IPS-18c (cell line): ENCODE data around the gene PFDN5.

Experiments used
- H3K4me3 ChIP-seq: 2 replicates; pipeline ENCODE4 v1.7.0; 2013; ENCODE audit warnings: low read depth, mild to moderate bottlenecking, low read length, moderate library complexity; ENCODE audit not compliant: insufficient read depth
- H3K9me3 ChIP-seq: one replicate; pipeline ENCODE4 v1.6.1; 2013; ENCODE audit warnings: mild to moderate bottlenecking, low read length, moderate library complexity; ENCODE audit not compliant: control insufficient read depth, insufficient read depth

PFDN5 gene

DNA sequence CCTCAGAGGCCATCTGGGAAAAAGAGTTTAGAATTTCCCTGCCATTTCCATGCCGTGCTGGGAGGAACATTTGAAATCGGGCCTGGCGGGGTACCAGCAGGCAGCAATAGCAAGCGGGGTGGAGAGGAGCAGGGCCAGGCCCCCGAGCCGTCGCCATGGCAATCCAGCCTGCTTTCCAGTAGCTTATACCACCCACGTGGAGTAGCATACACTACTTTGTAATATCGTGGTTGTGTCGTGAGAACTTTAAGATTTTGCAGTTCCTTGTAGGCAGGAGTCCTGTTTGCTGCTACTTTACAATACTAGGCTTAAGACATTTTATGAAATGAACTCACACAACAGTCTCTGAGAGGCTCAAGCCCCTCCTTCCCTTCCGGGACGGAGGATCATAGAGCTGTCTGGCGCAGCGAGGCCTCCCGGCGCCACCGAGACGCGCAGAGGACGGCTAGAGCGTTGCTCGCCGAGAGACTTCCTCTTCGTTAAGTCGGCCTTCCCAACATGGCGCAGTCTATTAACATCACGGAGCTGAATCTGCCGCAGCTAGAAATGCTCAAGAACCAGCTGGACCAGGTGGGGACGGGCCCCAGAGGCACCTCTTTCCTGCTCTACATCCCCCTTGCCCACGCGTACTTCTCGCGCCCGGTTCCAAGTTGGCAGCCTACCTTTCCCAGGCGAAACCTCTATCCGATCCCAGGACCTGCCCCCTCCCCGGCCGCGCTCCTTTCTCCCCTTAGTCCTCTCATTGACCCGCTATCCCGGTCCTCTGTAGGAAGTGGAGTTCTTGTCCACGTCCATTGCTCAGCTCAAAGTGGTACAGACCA lies at the start of gene PFDN5:
Gene PFDN5 (plus strand): TSS at position 473 of the 821 bp plus-strand sequence. CDS start 26 bp downstream, at position 499.
- Histone ChIP-seq H3K9me3 (no peaks in the 10 kb centered on the region), H3K4me3 (peak within 1 kb of the TSS; percentile 66)

DNA sequence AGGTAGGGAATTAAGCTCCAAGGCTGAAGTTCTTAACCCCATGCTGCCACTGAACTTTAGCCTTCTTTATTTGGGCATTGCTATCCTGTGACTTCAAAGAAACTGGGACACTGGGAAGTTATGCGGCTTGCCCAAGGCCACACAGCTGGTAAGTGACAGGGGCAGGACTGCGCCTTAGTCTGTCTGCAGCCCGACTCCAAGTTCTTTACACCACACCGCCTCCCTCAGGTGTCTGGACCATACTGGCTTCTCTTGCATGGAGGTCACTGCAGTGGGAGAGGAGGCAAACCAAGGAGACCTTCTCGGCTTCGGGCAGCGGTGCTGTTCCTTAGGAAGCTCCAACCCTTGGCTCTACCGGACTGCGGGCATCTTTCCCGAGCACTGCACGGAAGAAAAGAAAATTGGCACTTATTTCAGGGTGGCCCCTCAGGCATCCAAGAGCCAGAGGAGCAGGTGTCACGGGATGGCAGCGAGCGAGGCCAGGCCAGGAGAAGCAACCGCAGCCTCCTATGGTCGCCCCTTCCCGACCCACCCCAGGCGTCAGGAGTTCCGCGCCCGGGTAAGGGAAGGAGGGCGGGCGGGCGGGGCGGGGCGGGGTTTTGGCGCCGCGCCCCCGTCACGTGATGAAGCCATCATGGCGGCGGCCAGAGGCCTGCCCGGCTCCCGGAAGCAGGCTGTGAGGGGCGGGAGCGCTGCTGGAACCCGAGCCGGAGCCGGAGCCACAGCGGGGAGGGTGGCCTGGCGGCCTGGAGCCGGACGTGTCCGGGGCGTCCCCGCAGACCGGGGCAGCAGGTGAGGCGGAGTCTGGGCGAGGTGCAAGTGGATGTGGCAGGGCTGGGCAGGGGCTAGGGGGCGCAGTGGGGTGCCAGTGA lies 43.6 kb upstream of the PFDN5 start:
- H3K9me3 ChIP-seq, result no peaks in the 10 kb centered on the region
- H3K4me3 ChIP-seq, result peak overlapping the region; percentile 75

DNA sequence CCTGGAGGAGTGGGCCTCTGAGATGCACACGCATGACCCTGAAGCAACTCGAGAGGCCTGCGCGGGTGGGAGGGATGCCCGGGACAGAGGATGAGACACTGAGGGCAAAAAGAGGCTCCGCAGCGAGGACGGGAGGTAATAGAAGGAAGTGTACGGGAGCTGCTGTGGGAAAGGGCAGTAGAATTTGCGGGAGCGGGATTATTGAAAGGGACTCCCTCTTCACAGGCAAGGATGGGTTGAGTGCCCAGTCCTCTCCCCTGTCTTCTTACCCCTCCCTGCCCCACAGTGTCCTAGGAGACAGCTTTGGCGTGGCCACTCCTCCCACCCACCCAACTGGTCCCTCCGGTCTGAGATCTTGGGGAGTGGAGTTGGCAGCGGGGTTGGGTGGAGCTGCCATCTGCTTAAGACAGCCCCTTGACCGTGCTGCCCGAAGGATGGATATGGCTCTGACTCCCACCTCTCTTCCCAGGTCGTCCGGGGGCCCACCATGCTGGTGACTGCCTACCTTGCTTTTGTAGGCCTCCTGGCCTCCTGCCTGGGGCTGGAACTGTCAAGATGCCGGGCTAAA lies 42.9 kb upstream of the PFDN5 start:
- no peaks in the 10 kb centered on the region for H3K9me3 ChIP-seq

DNA sequence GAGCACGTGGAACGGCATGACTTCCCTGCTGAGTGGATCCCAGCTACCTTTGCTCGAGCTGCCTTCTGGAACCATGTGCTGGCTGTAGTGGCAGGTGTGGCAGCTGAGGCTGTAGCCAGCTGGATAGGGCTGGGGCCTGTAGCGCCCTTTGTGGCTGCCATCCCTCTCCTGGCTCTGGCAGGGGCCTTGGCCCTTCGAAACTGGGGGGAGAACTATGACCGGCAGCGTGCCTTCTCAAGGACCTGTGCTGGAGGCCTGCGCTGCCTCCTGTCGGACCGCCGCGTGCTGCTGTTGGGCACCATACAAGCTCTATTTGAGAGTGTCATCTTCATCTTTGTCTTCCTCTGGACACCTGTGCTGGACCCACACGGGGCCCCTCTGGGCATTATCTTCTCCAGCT lies 42.0 kb upstream of the PFDN5 start:
- Histone ChIP-seq H3K4me3 (no peak overlapping the region), H3K9me3 (no peaks in the 10 kb centered on the region)

More for the DNA sequence above, 42.9 kb upstream of the PFDN5 start:
- peak overlapping the region; percentile 75 for H3K4me3 ChIP-seq

DNA sequence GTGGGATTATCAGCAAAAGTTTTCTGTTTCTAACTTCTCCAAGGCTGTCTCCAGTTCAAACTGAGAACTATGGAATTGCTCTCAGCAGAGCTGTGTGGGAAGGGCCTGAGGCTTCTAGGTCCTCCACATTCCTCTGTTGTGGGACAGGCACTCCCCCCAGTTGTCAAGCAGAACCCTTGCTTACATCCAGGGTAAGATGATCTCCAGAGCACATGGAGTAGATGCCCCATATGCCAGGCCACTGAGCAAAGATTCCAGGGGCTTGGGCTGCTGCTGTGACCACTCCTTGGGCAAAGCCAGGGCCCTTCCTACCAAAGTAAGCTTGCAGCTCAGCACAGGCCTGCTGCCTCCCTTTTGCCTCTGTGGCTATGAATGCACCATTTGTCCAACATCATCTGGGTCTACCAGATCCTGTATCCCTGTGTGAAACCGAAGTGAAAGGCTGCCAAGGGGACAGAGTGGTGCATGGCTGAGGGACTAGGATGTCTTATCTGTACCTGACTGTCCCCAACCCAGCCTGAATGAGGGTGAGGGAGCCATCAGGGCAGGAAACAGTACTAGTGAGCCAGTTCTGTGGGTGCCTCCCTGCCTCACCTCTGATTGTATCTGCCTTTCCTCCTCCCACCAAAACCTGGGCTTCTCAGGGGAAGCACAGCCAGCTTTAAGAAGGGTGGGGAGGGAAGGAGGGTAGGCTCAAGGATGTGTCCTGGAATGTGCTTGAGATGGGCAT lies 40.4 kb upstream of the PFDN5 start:
- no peak overlapping the region for H3K4me3 ChIP-seq
- H3K9me3 ChIP-seq, result no peaks in the 10 kb centered on the region

DNA sequence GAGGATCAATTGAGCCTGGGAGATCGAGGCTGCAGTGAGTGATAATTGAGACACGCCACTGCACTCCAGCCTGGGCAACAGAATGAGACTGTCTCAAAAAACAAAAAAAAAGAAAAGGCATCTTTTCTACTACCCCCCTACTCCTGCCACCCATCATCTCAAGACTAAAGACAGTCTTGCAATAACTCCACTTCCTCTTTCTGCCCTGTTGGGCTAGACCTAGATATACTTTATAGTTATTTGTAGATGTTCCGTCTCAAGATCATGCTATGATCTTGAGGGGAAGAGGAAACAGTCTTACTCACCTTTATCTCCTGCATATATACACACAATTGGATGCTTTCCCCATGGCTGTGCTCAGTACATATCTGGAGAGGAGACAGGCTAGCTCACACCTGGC lies 39.3 kb upstream of the PFDN5 start:
- Histone ChIP-seq H3K9me3 (no peaks in the 10 kb centered on the region), H3K4me3 (no peak overlapping the region)

DNA sequence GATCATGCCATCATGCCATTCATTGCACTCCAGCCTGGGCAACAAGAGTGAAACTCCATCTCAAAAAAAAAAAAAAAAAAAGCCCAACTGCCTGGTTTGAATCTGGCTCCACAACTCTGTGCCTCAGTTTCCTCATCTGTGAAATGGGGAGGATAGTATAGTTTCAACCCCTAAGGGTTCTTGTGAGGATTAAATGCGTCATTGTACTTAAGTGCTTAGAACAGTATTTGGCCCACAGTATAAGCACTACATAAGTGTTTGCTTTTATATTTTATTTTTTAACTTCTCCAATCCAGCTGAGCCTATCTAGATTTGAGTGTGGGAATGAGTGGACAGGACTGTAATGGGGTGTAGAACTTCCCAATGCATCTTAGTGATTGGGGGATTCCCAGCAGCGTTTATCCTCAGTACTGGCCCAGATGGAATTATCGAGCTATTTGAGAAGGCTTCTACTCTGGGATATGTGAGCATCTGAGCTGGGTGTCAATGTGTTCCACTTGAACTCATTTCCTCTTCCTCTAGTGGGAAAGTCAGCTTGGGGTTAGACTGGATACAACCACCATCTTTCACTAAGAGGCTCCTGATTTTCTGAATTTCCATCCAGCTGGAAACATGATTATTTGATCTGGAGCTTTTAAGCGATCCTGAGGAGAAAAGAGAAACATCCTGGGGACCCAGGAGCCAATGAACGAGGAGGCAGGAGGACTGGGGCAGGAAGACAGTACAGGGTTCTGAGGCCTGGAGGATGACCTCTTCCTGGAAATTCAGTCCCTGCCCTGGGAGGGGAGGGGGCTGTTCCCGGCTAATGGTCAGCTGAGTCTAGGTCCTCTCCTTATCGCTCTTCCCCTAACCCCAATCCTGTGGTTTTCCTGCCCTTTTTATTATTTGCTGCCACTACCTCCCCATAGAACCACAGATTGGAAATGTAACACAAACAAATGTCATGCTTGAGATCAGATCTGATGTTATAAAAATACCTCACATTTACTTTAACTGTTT lies 36.5 kb upstream of the PFDN5 start:
- Histone ChIP-seq H3K4me3 (no peak overlapping the region), H3K9me3 (no peaks in the 10 kb centered on the region)

DNA sequence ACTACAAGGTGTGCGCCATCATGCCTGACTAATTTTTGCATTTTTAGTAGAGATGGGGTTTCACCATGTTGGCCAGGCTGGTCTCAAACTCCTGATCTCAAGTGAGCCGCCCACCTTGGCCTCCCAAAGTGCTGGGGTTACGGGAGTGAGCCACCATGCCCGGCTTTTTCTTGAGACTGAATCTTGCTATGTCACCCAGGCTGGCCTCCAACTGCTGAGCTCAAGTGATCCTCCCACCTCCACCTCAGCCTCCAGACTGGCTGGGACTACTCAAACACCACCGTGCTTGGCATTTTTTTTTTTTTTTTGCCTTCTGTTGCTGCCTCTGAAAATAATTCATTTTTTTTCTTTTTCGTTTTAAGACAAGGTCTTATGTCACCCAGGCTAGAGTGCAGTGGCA lies 35.5 kb upstream of the PFDN5 start:
- no peaks in the 10 kb centered on the region for H3K9me3 ChIP-seq
- H3K4me3 ChIP-seq, result no peak overlapping the region

DNA sequence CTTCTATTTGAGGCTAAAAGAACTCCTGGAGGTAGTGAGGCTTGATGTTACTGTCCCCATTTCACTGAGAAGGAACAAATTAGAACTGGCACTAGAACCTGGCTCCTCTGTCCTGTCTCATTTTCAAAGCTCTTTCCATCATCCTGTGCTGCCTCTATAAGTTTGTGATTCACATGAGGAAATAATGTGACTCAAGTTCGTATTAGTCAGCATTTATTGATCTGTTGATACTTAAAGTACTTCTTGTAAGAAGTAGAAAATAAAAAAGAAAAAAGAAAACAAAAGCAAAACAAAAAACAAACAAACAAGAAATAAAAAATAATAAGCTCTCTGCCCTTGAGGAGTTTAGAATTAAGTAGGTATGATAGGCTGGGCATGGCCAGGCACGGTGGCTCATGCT lies 29.6 kb upstream of the PFDN5 start:
- Histone ChIP-seq H3K9me3 (no peaks in the 10 kb centered on the region), H3K4me3 (no peak overlapping the region)

DNA sequence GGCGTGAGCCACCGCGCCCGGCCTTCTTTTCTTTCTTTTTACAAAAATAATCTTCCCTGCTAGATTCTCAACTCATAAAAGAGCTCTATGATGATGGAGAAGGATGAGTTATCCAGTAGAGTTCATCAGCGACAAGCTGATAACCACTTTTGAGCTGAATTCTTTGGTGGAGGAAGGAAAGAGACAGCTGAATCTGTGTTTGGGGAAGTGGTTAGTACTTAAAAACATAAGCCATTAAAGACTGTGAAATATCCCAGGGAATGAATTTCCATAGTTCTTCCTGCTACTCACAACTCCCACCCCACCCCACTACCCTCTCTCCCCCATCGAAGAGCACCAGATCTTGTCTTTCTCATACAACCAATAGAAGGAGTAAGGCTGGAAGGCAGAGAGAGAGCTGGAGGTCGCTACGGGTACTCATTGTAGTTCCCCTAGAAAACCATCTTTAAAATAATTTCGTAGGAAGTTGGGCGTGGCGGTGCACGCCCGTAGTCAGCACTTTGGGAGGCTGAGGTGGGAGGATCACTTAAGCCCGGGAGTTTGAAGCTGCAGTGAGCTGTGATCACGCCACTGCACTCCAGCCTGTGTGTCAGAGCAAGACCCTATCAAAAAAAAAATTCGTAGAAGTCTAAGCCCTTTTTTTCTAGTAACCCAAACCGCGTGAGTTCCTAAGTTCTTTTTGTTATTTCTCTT lies 27.9 kb upstream of the PFDN5 start:
- Histone ChIP-seq H3K4me3 (peak overlapping the region; percentile 92; the same call in 1 of the 2 replicates), H3K9me3 (no peaks in the 10 kb centered on the region)

DNA sequence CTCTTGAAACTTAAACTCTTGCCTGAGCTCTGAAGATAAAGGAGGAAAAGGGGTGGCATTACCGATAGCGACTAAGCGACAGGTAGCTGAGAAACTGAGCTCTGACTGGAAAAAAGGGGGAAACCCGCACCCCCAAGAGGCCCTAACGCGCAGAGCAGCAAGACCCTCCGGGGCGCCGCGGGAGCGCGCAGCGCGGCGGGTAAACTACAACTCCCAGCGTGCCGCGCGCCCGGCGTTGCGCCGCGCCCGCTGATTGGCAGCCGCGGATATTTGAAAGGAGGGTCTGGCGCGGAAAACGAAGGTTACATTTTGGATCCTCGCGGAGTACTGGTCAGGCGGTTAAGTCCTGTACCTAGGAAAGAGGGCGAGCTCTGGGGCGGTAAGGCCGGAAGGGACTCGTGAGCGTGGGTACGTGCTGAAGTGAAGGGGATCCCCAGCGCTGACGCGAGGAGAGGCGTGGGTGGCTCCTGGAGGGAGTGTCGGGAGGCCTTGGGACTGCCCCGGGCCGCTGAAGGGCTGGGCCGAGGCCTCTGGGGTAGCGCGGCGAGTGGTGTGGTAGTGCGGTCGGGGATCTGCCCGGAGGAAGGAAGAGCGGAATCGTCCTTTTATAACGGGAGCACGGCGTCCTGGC lies 27.2 kb upstream of the PFDN5 start, which contains the start of gene ESPL1:
Gene ESPL1 (plus strand): TSS at position 301 of the 631 bp plus-strand sequence. CDS start 468 bp downstream, outside the sequence.
- Histone ChIP-seq H3K4me3 (peak within 1 kb of the TSS; percentile 92), H3K9me3 (no peaks in the 10 kb centered on the region)

DNA sequence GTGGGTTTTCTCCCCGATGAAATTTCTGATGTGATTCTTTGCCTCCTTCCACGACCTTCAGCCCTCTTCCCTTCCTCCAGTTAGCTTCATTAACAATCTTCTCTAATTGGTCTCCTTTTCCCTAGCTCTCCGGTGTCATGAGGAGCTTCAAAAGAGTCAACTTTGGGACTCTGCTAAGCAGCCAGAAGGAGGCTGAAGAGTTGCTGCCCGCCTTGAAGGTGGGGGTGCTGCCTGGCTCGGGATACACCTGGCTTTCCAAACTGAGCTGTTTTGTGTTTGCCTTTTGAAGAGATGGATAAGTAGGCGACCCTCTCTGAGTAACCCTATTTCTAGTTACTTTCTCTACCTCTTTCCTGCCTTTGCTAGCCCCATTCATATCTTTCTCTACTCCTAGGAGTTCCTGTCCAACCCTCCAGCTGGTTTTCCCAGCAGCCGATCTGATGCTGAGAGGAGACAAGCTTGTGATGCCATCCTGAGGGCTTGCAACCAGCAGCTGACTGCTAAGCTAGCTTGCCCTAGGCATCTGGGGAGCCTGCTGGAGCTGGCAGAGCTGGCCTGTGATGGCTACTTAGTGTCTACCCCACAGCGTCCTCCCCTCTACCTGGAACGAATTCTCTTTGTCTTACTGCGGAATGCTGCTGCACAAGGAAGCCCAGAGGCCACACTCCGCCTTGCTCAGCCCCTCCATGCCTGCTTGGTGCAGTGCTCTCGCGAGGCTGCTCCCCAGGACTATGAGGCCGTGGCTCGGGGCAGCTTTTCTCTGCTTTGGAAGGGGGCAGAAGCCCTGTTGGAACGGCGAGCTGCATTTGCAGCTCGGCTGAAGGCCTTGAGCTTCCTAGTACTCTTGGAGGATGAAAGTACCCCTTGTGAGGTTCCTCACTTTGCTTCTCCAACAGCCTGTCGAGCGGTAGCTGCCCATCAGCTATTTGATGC lies 26.4 kb upstream of the PFDN5 start:
- Histone ChIP-seq H3K9me3 (no peaks in the 10 kb centered on the region), H3K4me3 (peak overlapping the region; percentile 92)

DNA sequence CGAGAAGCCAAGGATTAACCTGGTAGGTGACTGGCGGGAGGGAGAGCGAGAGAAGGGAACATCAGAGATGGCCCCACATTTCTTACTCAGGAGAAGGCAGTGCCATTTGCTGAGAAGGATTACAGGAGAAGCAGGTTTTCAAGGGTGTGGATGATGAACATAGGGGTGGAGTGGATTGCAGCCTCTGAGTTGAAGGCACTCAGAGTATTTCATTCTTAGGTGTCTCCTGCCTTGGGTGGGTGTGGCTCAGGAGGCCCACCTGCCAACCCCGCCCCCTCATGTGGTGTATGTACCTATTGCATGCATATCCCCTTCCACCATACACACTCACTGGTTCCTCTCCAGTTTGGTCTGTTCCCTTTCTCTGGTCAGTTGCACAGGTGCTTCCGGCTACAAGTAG lies 20.9 kb upstream of the PFDN5 start:
- no peaks in the 10 kb centered on the region for H3K9me3 ChIP-seq
- no peak overlapping the region for H3K4me3 ChIP-seq

DNA sequence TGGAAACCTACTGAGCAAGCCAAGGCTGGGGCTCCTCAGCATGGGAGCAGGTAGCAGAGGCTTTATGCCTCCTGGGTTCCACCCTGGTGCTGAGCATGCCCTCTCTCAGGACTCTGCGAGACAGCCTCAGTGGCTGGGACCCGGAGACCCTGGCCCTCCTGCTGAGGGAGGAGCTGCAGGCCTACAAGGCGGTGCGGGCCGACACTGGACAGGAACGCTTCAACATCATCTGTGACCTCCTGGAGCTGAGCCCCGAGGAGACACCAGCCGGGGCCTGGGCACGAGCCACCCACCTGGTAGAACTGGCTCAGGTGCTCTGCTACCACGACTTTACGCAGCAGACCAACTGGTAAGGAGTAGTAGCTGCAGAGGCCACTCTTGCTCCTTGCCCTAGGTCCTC lies 18.8 kb upstream of the PFDN5 start:
- Histone ChIP-seq H3K4me3 (no peak overlapping the region), H3K9me3 (no peaks in the 10 kb centered on the region)
